HepG2 (cell line): ENCODE results near the gene DEPDC1B. TPM values are rescaled to one million over a fixed set of nuclear protein-coding genes. Genes with fewer than 3 reads are reported as not detected.

ENCODE experiments used
- ATF7-NPFF ChIP-seq: sonication (generic); formaldehyde crosslinking; IDR thresholded peaks from 2 replicates; pipeline ENCODE4 v1.8.1; 2023; ENCODE audit warnings: mild to moderate bottlenecking, low read depth, missing genetic modification reagents, moderate library complexity
- DPF2 ChIP-seq: sonication (generic); formaldehyde crosslinking; IDR thresholded peaks from 2 replicates; pipeline ENCODE4 v1.4.0; 2020; ENCODE audit warnings: mild to moderate bottlenecking, low read depth, missing genetic modification reagents, borderline replicate concordance
- FOXA1 ChIP-seq, 2 experiments: fragments of 450-650 bp in 1 of 2; sonication (generic) in 1 of 2; formaldehyde crosslinking in 1 of 2; IDR thresholded peaks; 2 replicates each; pipeline versions ENCODE4 v1.4.0 to v1.6.1; 2016 to 2020; ENCODE audit warnings: missing genetic modification reagents in 1 of 2
- HDAC2 ChIP-seq: sonication (generic); formaldehyde crosslinking; IDR thresholded peaks from 2 replicates; pipeline ENCODE4 v1.4.0; 2020; ENCODE audit warnings: missing genetic modification reagents
- KLF9 ChIP-seq: IDR thresholded peaks from 2 replicates; pipeline ENCODE4 v1.6.1; 2016; ENCODE audit warnings: low read depth
- MAX ChIP-seq: IDR thresholded peaks from 2 replicates; pipeline ENCODE4 v1.6.1; 2012; ENCODE audit warnings: inconsistent platforms
- MIER3 ChIP-seq: IDR thresholded peaks from 2 replicates; pipeline ENCODE4 v1.6.1; 2016; ENCODE audit warnings: missing compliant biosample characterization, borderline replicate concordance
- PAXIP1 ChIP-seq: sonication (generic); formaldehyde crosslinking; conservative IDR thresholded peaks from 2 replicates; pipeline ENCODE4 v1.4.0; 2020; ENCODE audit warnings: mild to moderate bottlenecking, missing genetic modification reagents, moderate library complexity
- RARG ChIP-seq: sonication (generic); formaldehyde crosslinking; IDR thresholded peaks from 2 replicates; pipeline ENCODE4 v1.4.0; 2020; ENCODE audit warnings: low read depth, mild to moderate bottlenecking, missing genetic modification reagents
- SETDB1 ChIP-seq: sonication (generic); formaldehyde crosslinking; IDR thresholded peaks from 2 replicates; pipeline ENCODE4 v1.5.1; 2020; ENCODE audit warnings: missing genetic modification reagents, mild to moderate bottlenecking, borderline replicate concordance
- TRIM24 ChIP-seq: sonication (generic); formaldehyde crosslinking; IDR thresholded peaks from 2 replicates; pipeline ENCODE4 v1.8.0; 2022; ENCODE audit warnings: mild to moderate bottlenecking, missing genetic modification reagents
- ZFP62 ChIP-seq: sonication (generic); formaldehyde crosslinking; IDR thresholded peaks from 2 replicates; pipeline ENCODE4 v1.4.0; 2020; ENCODE audit warnings: missing genetic modification reagents
- ZHX2 ChIP-seq, 2 experiments: sonication (generic) in 1 of 2; formaldehyde crosslinking in 1 of 2; IDR thresholded peaks; 2 replicates each; pipeline versions ENCODE4 v1.6.1 to v1.9.0; 2014 to 2022; ENCODE audit warnings: antibody characterized with exemption in 1 of 2, borderline replicate concordance in 1 of 2, inconsistent platforms in 1 of 2, low read depth in 1 of 2, missing genetic modification reagents in 1 of 2
- ZNF552 ChIP-seq: sonication (generic); formaldehyde crosslinking; IDR thresholded peaks from 2 replicates; pipeline ENCODE4 v1.9.0; 2022; ENCODE audit warnings: missing genetic modification reagents, mild to moderate bottlenecking, borderline replicate concordance
- ZNF773 ChIP-seq: sonication (generic); formaldehyde crosslinking; IDR thresholded peaks from 2 replicates; pipeline ENCODE4 v1.4.0; 2020; ENCODE audit warnings: missing genetic modification reagents, borderline replicate concordance
- ZNF788 ChIP-seq: sonication (generic); formaldehyde crosslinking; IDR thresholded peaks from 2 replicates; pipeline ENCODE4 v1.5.0; 2020; ENCODE audit warnings: mild to moderate bottlenecking, missing genetic modification reagents, borderline replicate concordance
- polyA plus RNA-seq, 8 experiments: library from polyadenylated mRNA; depleted of rRNA in 3 of 8; stranded (reverse) in 7 of 8; unstranded in 1 of 8; fragments of >200 nt; fragmentation: Illumina TruSeq in 4 of 8; extraction: Trizol in 4 of 8; gene quantifications; 2 replicates each; pipeline versions ENCODE4 v1.2.1 to v1.2.3, GENCODE V29; 2011 to 2016; ENCODE audit warnings: low read depth in 4 of 8, missing spikeins in 1 of 8, mixed read lengths in 1 of 8; ENCODE audit not compliant: insufficient read depth in 1 of 8
- total RNA-seq, 5 experiments: library from RNA; depleted of rRNA; stranded (reverse); fragments of >200 nt; fragmentation: Illumina TruSeq; extraction: Trizol; gene quantifications; 2 replicates each; pipeline ENCODE4 v1.2.3, GENCODE V29; 2016; ENCODE audit warnings: low read depth in 1 of 5

The DEPDC1B gene
- total and polyA plus RNA-seq, 2 of the 13 experiments (the other 11 are each of a cell fraction or from before 2014, with no cell fraction given): 29.5 to 51.3 TPM

GRCh38 chr5:60563696-60564324, 136.2 kb downstream of the DEPDC1B start (continued):
- no peak for TF ChIP-seq ZHX2 (IDR thresholded peaks at IDR 0.05; ENCODE audit: low read depth)
- no peak for TF ChIP-seq ZHX2 (CRISPR knock-in tag; IDR thresholded peaks at IDR 0.05; ENCODE audit: borderline replicate concordance)
- no peak for TF ChIP-seq FOXA1 (IDR thresholded peaks at IDR 0.05)
- no peak for TF ChIP-seq FOXA1 (CRISPR knock-in tag; IDR thresholded peaks at IDR 0.05)
- TF ChIP-seq ATF7-NPFF (CRISPR knock-in tag): no peak
- no peak for TF ChIP-seq SETDB1 (CRISPR knock-in tag)
- TF ChIP-seq KLF9 (CRISPR knock-in tag): no peak
- peak; percentile 63 for TF ChIP-seq HDAC2
- no peak for TF ChIP-seq MIER3 (CRISPR knock-in tag)
- TF ChIP-seq ZNF788 (CRISPR knock-in tag): no peak
- TF ChIP-seq ZNF552 (CRISPR knock-in tag): no peak
- 0 out of 2 replicates have a peak, but pooled peaks have one; percentile 56 for TF ChIP-seq TRIM24 (CRISPR knock-in tag)
- TF ChIP-seq ZFP62 (CRISPR knock-in tag): no peak
- no peak for TF ChIP-seq ZNF773 (CRISPR knock-in tag)
- no peak for TF ChIP-seq RARG (CRISPR knock-in tag)
- no peak for TF ChIP-seq MAX
- peak; percentile 50 for TF ChIP-seq PAXIP1
- TF ChIP-seq DPF2 (CRISPR knock-in tag): peak; percentile 54; the same call in 1 of the 2 replicates
